ENCODE measurements around the gene MRPL45.

The MRPL45 gene

GRCh38 chr17:38333635-38334295, 36.8 kb downstream of the MRPL45 start:
- Histone ChIP-seq H3K27ac (ENCODE audit: low read depth, low read length) (no peak overlapping the region), H3K27me3 (ENCODE audit: control insufficient read depth in 1 of 2, insufficient read depth in 2 of 2, low read length in 2 of 2) (no peaks in the 10 kb centered on the region), H3K36me3 (ENCODE audit: control insufficient read depth in 1 of 2, insufficient read depth in 2 of 2, low read length in 2 of 2) (no peaks in the 10 kb centered on the region), H3K9ac (ENCODE audit: low read depth in 1 of 2, low read length in 2 of 2) (no peak overlapping the region), H3K4me3 (ENCODE audit: low read depth in 1 of 2, low read length in 2 of 2) (no peak overlapping the region), H3K4me1 (ENCODE audit: control insufficient read depth in 1 of 2, insufficient read depth in 2 of 2, low read length in 2 of 2) (no peaks in the 10 kb centered on the region), H3K9me3 (ENCODE audit: control insufficient read depth in 1 of 2, low read length in 2 of 2) (no peaks in the 10 kb centered on the region)

- H3K4me3 ChIP-seq (ENCODE audit: low read depth in 1 of 2, low read length in 2 of 2) = no peak overlapping the region
- H3K27me3 ChIP-seq (ENCODE audit: control insufficient read depth in 1 of 2, insufficient read depth in 2 of 2, low read length in 2 of 2) = no peaks in the 10 kb centered on the region
- no peak overlapping the region for H3K27ac ChIP-seq (ENCODE audit: low read depth, low read length)
- no peak overlapping the region for H3K9ac ChIP-seq (ENCODE audit: low read depth in 1 of 2, low read length in 2 of 2)
- H3K36me3 ChIP-seq (ENCODE audit: control insufficient read depth in 1 of 2, insufficient read depth in 2 of 2, low read length in 2 of 2) = no peaks in the 10 kb centered on the region
- H3K4me1 ChIP-seq (ENCODE audit: control insufficient read depth in 1 of 2, insufficient read depth in 2 of 2, low read length in 2 of 2) = no peaks in the 10 kb centered on the region
- no peaks in the 10 kb centered on the region for H3K9me3 ChIP-seq (ENCODE audit: control insufficient read depth in 1 of 2, low read length in 2 of 2)
These were observed 37.8 kb downstream of the MRPL45 start for GRCh38 chr17:38334480-38335364.

- Histone ChIP-seq H3K4me3 (ENCODE audit: low read depth in 1 of 2, low read length in 2 of 2) (no peak overlapping the region), H3K4me1 (ENCODE audit: control insufficient read depth in 1 of 2, insufficient read depth in 2 of 2, low read length in 2 of 2) (peaks cover 0 to 9% of the 10 kb centered on the region in 2 donors), H3K27ac (ENCODE audit: low read depth, low read length) (no peak overlapping the region), H3K27me3 (ENCODE audit: control insufficient read depth in 1 of 2, insufficient read depth in 2 of 2, low read length in 2 of 2) (no peaks in the 10 kb centered on the region), H3K9me3 (ENCODE audit: control insufficient read depth in 1 of 2, low read length in 2 of 2) (no peaks in the 10 kb centered on the region), H3K36me3 (ENCODE audit: control insufficient read depth in 1 of 2, insufficient read depth in 2 of 2, low read length in 2 of 2) (no peaks in the 10 kb centered on the region), H3K9ac (ENCODE audit: low read depth in 1 of 2, low read length in 2 of 2) (no peak overlapping the region)
These were observed 39.9 kb downstream of the MRPL45 start for GRCh38 chr17:38336838-38337237.

- Histone ChIP-seq H3K4me3 (ENCODE audit: low read depth in 1 of 2, low read length in 2 of 2) (no peak overlapping the region), H3K27ac (ENCODE audit: low read depth, low read length) (no peak overlapping the region), H3K9ac (ENCODE audit: low read depth in 1 of 2, low read length in 2 of 2) (no peak overlapping the region)
These were observed 41.1 kb downstream of the MRPL45 start for GRCh38 chr17:38338053-38338452.

GRCh38 chr17:38338535-38338934, 41.6 kb downstream of the MRPL45 start:
- H3K4me3 ChIP-seq (ENCODE audit: low read depth in 1 of 2, low read length in 2 of 2) = no peak overlapping the region
- no peak overlapping the region for H3K27ac ChIP-seq (ENCODE audit: low read depth, low read length)
- H3K36me3 ChIP-seq (ENCODE audit: control insufficient read depth in 1 of 2, insufficient read depth in 2 of 2, low read length in 2 of 2) = no peaks in the 10 kb centered on the region
- H3K4me1 ChIP-seq (ENCODE audit: control insufficient read depth in 1 of 2, insufficient read depth in 2 of 2, low read length in 2 of 2) = peaks cover 0 to 9% of the 10 kb centered on the region in 2 donors
- H3K9me3 ChIP-seq (ENCODE audit: control insufficient read depth in 1 of 2, low read length in 2 of 2) = no peaks in the 10 kb centered on the region
- no peak overlapping the region for H3K9ac ChIP-seq (ENCODE audit: low read depth in 1 of 2, low read length in 2 of 2)
- H3K27me3 ChIP-seq (ENCODE audit: control insufficient read depth in 1 of 2, insufficient read depth in 2 of 2, low read length in 2 of 2) = no peaks in the 10 kb centered on the region

More at GRCh38 chr17:38338053-38338452, 41.1 kb downstream of the MRPL45 start:
- Histone ChIP-seq H3K36me3 (ENCODE audit: control insufficient read depth in 1 of 2, insufficient read depth in 2 of 2, low read length in 2 of 2) (no peaks in the 10 kb centered on the region), H3K27me3 (ENCODE audit: control insufficient read depth in 1 of 2, insufficient read depth in 2 of 2, low read length in 2 of 2) (no peaks in the 10 kb centered on the region), H3K4me1 (ENCODE audit: control insufficient read depth in 1 of 2, insufficient read depth in 2 of 2, low read length in 2 of 2) (peaks cover 0 to 9% of the 10 kb centered on the region in 2 donors), H3K9me3 (ENCODE audit: control insufficient read depth in 1 of 2, low read length in 2 of 2) (no peaks in the 10 kb centered on the region)

- Histone ChIP-seq H3K9ac (ENCODE audit: low read depth in 1 of 2, low read length in 2 of 2) (no peak overlapping the region), H3K27me3 (ENCODE audit: control insufficient read depth in 1 of 2, insufficient read depth in 2 of 2, low read length in 2 of 2) (peaks cover 4 to 8% of the 10 kb centered on the region in 2 donors), H3K36me3 (ENCODE audit: control insufficient read depth in 1 of 2, insufficient read depth in 2 of 2, low read length in 2 of 2) (no peaks in the 10 kb centered on the region), H3K4me1 (ENCODE audit: control insufficient read depth in 1 of 2, insufficient read depth in 2 of 2, low read length in 2 of 2) (peaks cover 0 to 9% of the 10 kb centered on the region in 2 donors), H3K4me3 (ENCODE audit: low read depth in 1 of 2, low read length in 2 of 2) (no peak overlapping the region), H3K27ac (ENCODE audit: low read depth, low read length) (no peak overlapping the region), H3K9me3 (ENCODE audit: control insufficient read depth in 1 of 2, low read length in 2 of 2) (no peaks in the 10 kb centered on the region)
These were observed 42.9 kb downstream of the MRPL45 start for GRCh38 chr17:38339891-38340290.

- Histone ChIP-seq H3K9me3 (ENCODE audit: control insufficient read depth in 1 of 2, low read length in 2 of 2) (no peaks in the 10 kb centered on the region), H3K36me3 (ENCODE audit: control insufficient read depth in 1 of 2, insufficient read depth in 2 of 2, low read length in 2 of 2) (no peaks in the 10 kb centered on the region), H3K4me3 (ENCODE audit: low read depth in 1 of 2, low read length in 2 of 2) (no peak overlapping the region), H3K9ac (ENCODE audit: low read depth in 1 of 2, low read length in 2 of 2) (no peak overlapping the region), H3K27me3 (ENCODE audit: control insufficient read depth in 1 of 2, insufficient read depth in 2 of 2, low read length in 2 of 2) (peaks cover 4 to 8% of the 10 kb centered on the region in 2 donors), H3K27ac (ENCODE audit: low read depth, low read length) (no peak overlapping the region), H3K4me1 (ENCODE audit: control insufficient read depth in 1 of 2, insufficient read depth in 2 of 2, low read length in 2 of 2) (peaks cover 0 to 9% of the 10 kb centered on the region in 2 donors)
These were observed 44.2 kb downstream of the MRPL45 start for GRCh38 chr17:38341035-38341721.

GRCh38 chr17:38342886-38343607, 46.1 kb downstream of the MRPL45 start:
- Histone ChIP-seq H3K9me3 (ENCODE audit: control insufficient read depth in 1 of 2, low read length in 2 of 2) (no peaks in the 10 kb centered on the region), H3K27ac (ENCODE audit: low read depth, low read length) (no peak overlapping the region), H3K36me3 (ENCODE audit: control insufficient read depth in 1 of 2, insufficient read depth in 2 of 2, low read length in 2 of 2) (no peaks in the 10 kb centered on the region), H3K4me1 (ENCODE audit: control insufficient read depth in 1 of 2, insufficient read depth in 2 of 2, low read length in 2 of 2) (peaks cover 0 to 9% of the 10 kb centered on the region in 2 donors), H3K4me3 (ENCODE audit: low read depth in 1 of 2, low read length in 2 of 2) (no peak overlapping the region), H3K9ac (ENCODE audit: low read depth in 1 of 2, low read length in 2 of 2) (no peak overlapping the region), H3K27me3 (ENCODE audit: control insufficient read depth in 1 of 2, insufficient read depth in 2 of 2, low read length in 2 of 2) (peaks cover 4 to 8% of the 10 kb centered on the region in 2 donors)

- H3K9me3 ChIP-seq (ENCODE audit: control insufficient read depth in 1 of 2, low read length in 2 of 2) = no peaks in the 10 kb centered on the region
- H3K4me3 ChIP-seq (ENCODE audit: low read depth in 1 of 2, low read length in 2 of 2) = no peak within 1 kb of the TSS
- H3K27me3 ChIP-seq (ENCODE audit: control insufficient read depth in 1 of 2, insufficient read depth in 2 of 2, low read length in 2 of 2) = peaks cover 4 to 8% of the 10 kb centered on the region in 2 donors
- no peak within 1 kb of the TSS for H3K27ac ChIP-seq (ENCODE audit: low read depth, low read length)
- no peaks in the 10 kb centered on the region for H3K36me3 ChIP-seq (ENCODE audit: control insufficient read depth in 1 of 2, insufficient read depth in 2 of 2, low read length in 2 of 2)
- H3K4me1 ChIP-seq (ENCODE audit: control insufficient read depth in 1 of 2, insufficient read depth in 2 of 2, low read length in 2 of 2) = peaks cover 0 to 9% of the 10 kb centered on the region in 2 donors
- H3K9ac ChIP-seq (ENCODE audit: low read depth in 1 of 2, low read length in 2 of 2) = no peak within 1 kb of the TSS
These were observed 46.8 kb downstream of the MRPL45 start, which contains the start of gene GPR179 for GRCh38 chr17:38343608-38344419. GPR179 (minus strand) TSS chr17:38343956; CDS start chr17:38343789, 167 bp downstream.

Data from duodenal mucosa (tissue), 2 donors.